Colonic mucosa (tissue), 4 donors: ENCODE data around the gene SLC25A45. TPM values are rescaled to one million over a fixed set of nuclear protein-coding genes. Genes with fewer than 3 reads are reported as not detected.

ENCODE experiments used
- DNase-seq: peaks from one replicate; pipeline ENCODE4 v3.0.0-alpha.2; 2020
- H3K27ac ChIP-seq: fragments of 200-600 bp; one replicate; pipeline ENCODE4 v1.8.0; 2021
- H3K27me3 ChIP-seq: fragments of 200-600 bp; one replicate; pipeline ENCODE4 v1.8.0; 2021
- H3K36me3 ChIP-seq: fragments of 200-600 bp; one replicate; pipeline ENCODE4 v1.8.0; 2021
- H3K4me1 ChIP-seq: fragments of 200-600 bp; one replicate; pipeline ENCODE4 v1.8.0; 2021; ENCODE audit warnings: mild to moderate bottlenecking
- H3K4me3 ChIP-seq: fragments of 200-600 bp; one replicate; pipeline ENCODE4 v1.8.0; 2021
- H3K9ac ChIP-seq, 2 donors: one replicate each; pipeline ENCODE4 v1.7.0; 2013; ENCODE audit warnings: control low read depth in 2 of 2, low read depth in 2 of 2, low read length in 2 of 2
- H3K9me3 ChIP-seq: fragments of 200-600 bp; one replicate; pipeline ENCODE4 v1.8.0; 2021
- intact Hi-C: fragments of 100-400 bp; cut with DNase I; formaldehyde crosslinking; loops from one replicate; pipeline ENCODE4 v1.14.1; 2022
- total RNA-seq, 2 donors: library from RNA; stranded (reverse); fragmentation: NEBNext Ultra II Directional in 1 of 2; extraction: Animal tissue kit (Norgen Biotek cat#: 25700) in 1 of 2; gene quantifications; one replicate each; pipeline ENCODE4 v1.2.1, GENCODE V29; 2021
- TF ChIP-seq, protein P1 (sequence below): fragments of 200-600 bp; IDR thresholded peaks from one replicate; pipeline ENCODE4 v1.8.0; 2022; ENCODE audit warnings: antibody characterized with exemption, mild to moderate bottlenecking
- donor health status: healthy.
- donor health status: DM: no; HTN: no; CAD: no.
- donor health status: DM: no; HTN: no; CAD: no.

SLC25A45 gene
- total RNA-seq, 2 donors from 2014 or later = 4.4 to 6.9 TPM

DNA sequence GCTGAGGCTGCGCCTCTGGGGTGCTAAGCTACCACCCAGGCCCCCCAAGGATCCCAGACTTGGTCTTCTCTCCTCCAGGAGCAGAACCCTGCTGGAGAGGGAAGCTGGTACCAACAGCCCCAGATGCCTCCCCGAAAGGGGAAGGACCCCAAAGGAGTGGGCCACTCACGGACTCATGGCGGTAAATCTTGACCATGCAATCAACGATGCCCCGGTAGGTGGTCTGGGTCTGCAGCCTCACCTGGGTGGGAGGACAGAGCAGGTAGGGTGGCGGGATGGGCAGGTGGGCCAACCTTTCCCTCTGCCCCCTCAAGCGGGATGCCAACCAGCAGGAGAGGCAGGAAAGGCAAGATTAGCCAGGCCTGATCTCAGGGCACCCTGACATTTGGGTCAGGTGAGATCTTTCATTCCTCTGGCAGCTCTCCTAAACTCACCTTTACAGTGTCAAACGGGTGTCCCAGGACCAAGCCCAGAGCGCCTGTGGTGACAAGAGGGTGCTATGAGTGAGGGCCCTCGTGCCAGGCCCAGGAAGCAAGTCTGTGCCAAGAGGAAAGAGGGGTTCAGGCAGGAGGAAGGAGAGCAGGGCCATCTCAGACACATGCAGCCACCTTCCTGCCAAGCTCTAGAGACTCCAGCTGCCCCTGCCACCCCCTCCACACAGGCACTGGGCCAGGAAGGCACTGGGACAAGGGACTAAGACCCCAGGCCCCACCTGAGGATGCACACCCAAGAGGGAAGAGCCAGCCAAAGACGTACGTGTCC lies 2.6 kb downstream of the SLC25A45 start:
- Histone ChIP-seq H3K36me3 (no peaks in the 10 kb centered on the region), H3K9ac (no peak overlapping the region), H3K9me3 (no peaks in the 10 kb centered on the region), H3K27me3 (no peaks in the 10 kb centered on the region), H3K4me3 (no peak overlapping the region), H3K4me1 (peaks cover 5% of the 10 kb centered on the region), H3K27ac (no peak overlapping the region)
- TF ChIP-seq, protein P1, sequence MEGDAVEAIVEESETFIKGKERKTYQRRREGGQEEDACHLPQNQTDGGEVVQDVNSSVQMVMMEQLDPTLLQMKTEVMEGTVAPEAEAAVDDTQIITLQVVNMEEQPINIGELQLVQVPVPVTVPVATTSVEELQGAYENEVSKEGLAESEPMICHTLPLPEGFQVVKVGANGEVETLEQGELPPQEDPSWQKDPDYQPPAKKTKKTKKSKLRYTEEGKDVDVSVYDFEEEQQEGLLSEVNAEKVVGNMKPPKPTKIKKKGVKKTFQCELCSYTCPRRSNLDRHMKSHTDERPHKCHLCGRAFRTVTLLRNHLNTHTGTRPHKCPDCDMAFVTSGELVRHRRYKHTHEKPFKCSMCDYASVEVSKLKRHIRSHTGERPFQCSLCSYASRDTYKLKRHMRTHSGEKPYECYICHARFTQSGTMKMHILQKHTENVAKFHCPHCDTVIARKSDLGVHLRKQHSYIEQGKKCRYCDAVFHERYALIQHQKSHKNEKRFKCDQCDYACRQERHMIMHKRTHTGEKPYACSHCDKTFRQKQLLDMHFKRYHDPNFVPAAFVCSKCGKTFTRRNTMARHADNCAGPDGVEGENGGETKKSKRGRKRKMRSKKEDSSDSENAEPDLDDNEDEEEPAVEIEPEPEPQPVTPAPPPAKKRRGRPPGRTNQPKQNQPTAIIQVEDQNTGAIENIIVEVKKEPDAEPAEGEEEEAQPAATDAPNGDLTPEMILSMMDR = no peak
- intact Hi-C loops = loop anchor here (5.0 kb wide), 1 partner anchor 37 kb away; no protein-coding TSS in a partner anchor
- DNase-seq = no peak

DNA sequence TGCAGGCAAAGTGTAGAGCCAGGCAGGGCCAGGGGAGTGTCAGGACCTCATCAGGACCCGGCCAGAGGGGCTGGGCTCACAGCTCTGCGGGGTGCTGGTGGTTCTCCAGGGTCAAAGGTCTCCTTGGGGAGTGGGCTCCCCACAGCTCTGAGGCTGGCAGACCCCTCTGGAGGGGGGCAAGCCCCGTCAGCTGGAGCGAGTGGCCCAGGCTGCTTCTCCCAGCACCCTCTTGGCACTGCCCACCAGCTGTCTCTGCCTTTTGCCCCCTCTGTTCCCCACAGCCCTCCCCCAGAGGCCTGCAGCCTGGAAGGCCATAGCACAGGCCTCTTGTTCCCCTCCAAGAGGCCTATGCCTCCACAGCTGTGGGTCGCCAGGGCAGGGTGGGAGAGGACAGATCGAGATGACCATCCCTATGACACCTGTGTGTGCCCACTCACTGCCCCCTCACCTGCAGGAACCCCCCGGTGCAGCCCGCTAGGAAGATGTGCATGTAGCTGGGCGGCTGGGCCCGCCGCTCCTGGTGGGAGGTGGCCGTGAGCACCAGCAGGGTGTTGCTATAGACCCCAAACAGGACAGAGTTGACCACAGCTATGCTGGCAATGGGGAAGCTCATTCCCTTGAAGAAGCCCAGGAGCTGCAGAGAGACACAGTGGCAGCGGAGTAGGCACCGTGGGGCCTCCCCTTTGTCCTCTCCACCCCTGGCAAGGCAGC lies 3.4 kb downstream of the SLC25A45 start:
- no peak overlapping the region for H3K27ac ChIP-seq
- no peaks in the 10 kb centered on the region for H3K27me3 ChIP-seq
- no peak overlapping the region for H3K4me3 ChIP-seq
- H3K4me1 ChIP-seq = peaks cover 5% of the 10 kb centered on the region
- H3K9ac ChIP-seq = peak overlapping the region in 1 of 2 donors; percentile 26
- no peak for DNase-seq
- no peaks in the 10 kb centered on the region for H3K9me3 ChIP-seq
- no peaks in the 10 kb centered on the region for H3K36me3 ChIP-seq
- intact Hi-C loops = no loop called here
- TF ChIP-seq, protein P1 = no peak

DNA sequence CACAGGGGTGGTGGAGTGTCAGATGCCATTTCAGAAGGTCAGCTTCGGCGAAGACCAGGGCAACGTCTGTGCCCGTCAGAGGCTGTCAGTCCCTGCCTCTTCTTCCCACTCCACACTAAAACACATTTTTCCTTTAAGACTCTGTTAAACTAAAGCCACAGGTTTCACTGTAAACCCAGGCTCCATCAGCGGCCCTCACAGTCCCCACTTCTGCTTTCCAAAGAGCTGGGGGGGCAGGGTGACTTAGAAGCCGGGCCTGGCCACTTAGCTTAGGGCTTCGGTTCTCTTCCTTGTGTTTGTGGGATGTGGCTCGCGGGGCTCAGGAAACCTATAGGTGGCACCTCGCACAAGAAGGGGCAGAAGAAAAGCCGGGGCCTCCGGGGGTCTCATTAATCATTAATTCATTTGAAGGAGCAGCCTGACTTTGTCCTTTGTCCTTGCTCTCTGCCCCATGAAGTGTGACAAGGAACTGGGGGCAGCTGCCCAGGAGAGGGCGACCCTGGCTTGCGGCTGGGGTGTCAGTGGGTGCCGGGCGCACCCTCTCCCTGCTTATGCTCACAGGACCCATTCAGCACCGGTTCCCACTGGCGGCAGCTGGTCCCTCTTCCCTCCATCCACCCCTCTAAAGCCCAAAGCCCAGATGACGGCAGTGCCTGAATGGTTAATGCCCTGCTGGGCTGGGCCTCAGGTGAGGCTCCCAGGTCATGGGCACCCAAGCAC lies 4.1 kb downstream of the SLC25A45 start:
- H3K27ac ChIP-seq = no peak overlapping the region
- no peaks in the 10 kb centered on the region for H3K36me3 ChIP-seq
- TF ChIP-seq, protein P1 = no peak
- H3K9ac ChIP-seq = peak overlapping the region in 1 of 2 donors; percentile 26
- DNase-seq = no peak
- intact Hi-C loops = no loop called here
- H3K4me1 ChIP-seq = peaks cover 5% of the 10 kb centered on the region
- no peak overlapping the region for H3K4me3 ChIP-seq
- H3K27me3 ChIP-seq = no peaks in the 10 kb centered on the region
- H3K9me3 ChIP-seq = no peaks in the 10 kb centered on the region

DNA sequence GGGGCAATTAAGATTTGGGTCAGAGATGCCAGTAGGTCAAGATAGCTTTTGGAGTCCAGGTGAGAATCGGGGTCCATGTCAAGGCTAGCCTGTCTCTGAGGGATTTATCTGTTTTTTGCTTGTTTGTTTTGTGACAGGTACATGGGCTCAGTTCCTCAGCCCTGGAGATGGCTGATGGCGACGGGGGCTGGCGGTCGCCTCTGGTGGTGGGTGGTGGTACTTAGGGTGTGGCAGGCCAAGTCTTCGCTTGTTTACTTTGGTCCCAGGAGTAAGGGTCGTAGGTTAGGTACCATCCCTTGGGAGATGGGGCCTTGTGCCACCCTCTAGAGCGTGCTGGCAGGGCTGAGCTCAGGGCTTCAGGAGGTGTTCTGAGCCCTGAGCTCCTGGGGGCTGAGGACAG lies 4.7 kb downstream of the SLC25A45 start:
- Histone ChIP-seq H3K4me1 (no peaks in the 10 kb centered on the region), H3K27ac (no peak overlapping the region), H3K36me3 (no peaks in the 10 kb centered on the region), H3K9me3 (no peaks in the 10 kb centered on the region), H3K4me3 (no peak overlapping the region), H3K27me3 (no peaks in the 10 kb centered on the region), H3K9ac (no peak overlapping the region)
- intact Hi-C loops = no loop called here
- TF ChIP-seq, protein P1 = no peak
- no peak for DNase-seq

DNA sequence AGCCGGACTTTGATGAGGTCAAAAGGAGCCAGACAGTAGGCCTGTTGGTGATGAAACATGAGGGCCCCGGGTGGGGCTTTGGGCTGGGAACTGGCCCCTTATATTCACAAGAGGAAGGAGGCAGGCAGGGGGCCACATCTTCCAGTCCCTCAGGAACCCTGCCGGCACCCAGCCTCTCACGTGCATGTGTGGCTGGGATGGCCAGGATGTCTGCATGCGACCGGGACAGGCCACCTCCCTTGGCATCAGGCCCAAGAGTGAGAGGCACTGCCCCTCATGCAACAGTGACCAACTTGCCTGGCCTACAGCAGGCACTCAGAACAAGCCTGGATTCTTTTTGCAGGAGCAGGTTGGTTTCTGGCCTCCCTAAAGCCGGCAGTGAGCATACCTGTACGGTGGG lies 5.4 kb downstream of the SLC25A45 start:
- Histone ChIP-seq H3K9me3 (no peaks in the 10 kb centered on the region), H3K4me1 (no peaks in the 10 kb centered on the region), H3K4me3 (no peak overlapping the region), H3K27me3 (no peaks in the 10 kb centered on the region), H3K27ac (no peak overlapping the region), H3K36me3 (no peaks in the 10 kb centered on the region), H3K9ac (no peak overlapping the region)
- intact Hi-C loops = no loop called here
- TF ChIP-seq, protein P1 = no peak
- no peak for DNase-seq
